Esophagus muscularis mucosa (tissue), 4 donors: ENCODE data around the gene THBS2.

ENCODE experiments used
- CTCF ChIP-seq, 3 experiments: fragments of 200-600 bp in 2 of 3; fragments of 450-650 bp in 1 of 3; sonication (generic) in 2 of 3; IDR thresholded peaks; one replicate each; pipeline ENCODE4 v1.5.1; 2017 to 2019; ENCODE audit warnings: antibody characterized with exemption in 3 of 3, mild to moderate bottlenecking in 2 of 3, moderate library complexity in 1 of 3
- EP300 ChIP-seq: sonication (generic); formaldehyde crosslinking; IDR thresholded peaks from one replicate; pipeline ENCODE4 v1.6.1; 2017; ENCODE audit warnings: antibody characterized with exemption
- POLR2A ChIP-seq: fragments of 450-650 bp; IDR thresholded peaks from one replicate; pipeline ENCODE4 v1.6.1; 2017; ENCODE audit warnings: antibody characterized with exemption, moderate library complexity, mild to moderate bottlenecking, low read depth

DNA sequence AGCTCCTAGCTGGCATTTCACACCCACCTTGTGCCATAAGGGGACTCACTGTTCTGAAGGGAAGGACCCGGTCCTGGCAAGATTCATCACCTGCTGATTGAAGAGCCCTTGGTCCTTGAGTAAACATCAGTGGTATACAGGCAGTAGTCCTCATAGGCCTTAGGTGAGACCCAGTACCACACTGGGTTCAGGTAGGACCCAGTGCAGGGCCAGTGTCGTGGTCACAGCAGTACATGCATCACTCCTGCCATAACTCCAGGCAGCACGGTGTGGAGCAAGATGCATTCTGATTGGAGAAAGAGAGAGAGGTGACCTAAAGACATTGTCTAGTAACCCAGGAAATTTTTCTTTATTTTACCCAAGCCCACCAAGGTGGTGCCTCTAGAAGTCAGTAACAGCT is 49.1 kb upstream of the THBS2 start:
- TF ChIP-seq CTCF (IDR thresholded peaks at IDR 0.05), result no peak
- no peak for TF ChIP-seq EP300
- TF ChIP-seq POLR2A, result no peak
